OCI-LY7 (cell line): ENCODE measurements around the gene SPATS1. TPM values are rescaled to one million over a fixed set of nuclear protein-coding genes. Genes with fewer than 3 reads are reported as not detected.

Source experiments
- BruUV-seq: library from RNA; stranded (reverse); fragments of 400-500 nt; replicated peaks from 2 replicates; lab custom pipeline; 2021; lab: Mats Ljungman, UMichigan
- CTCF ChIA-PET: fragments of 300-600 bp; sonication (Branson Sonifier 250); formaldehyde crosslinking; loops from one replicate; lab custom pipeline; 2022; ENCODE audit warnings: antibody characterized with exemption; ENCODE audit not compliant: unreplicated experiment; lab: Charles Lee
- POLR2A ChIA-PET: fragments of 300-600 bp; sonication (Branson Sonifier 250); formaldehyde crosslinking; loops from one replicate; lab custom pipeline; 2022; ENCODE audit warnings: antibody characterized with exemption; lab: Charles Lee
- DNase-seq: peaks from one replicate; pipeline ENCODE4 v3.0.0-alpha.2; 2015; ENCODE audit warnings: low spot score
- H2AFZ ChIP-seq: fragments of 200-600 bp; sonication (generic), shearing (Covaris generic); 2 replicates; pipeline ENCODE4 v1.6.1; 2014; ENCODE audit warnings: mild to moderate bottlenecking, antibody characterized with exemption, low read length, moderate library complexity
- H3K27ac ChIP-seq: fragments of 200-600 bp; sonication (generic); 2 replicates; pipeline ENCODE4 v1.5.1; 2014; ENCODE audit warnings: mixed run types, low read depth, mild to moderate bottlenecking, moderate library complexity, low read length, inconsistent platforms; ENCODE audit not compliant: poor library complexity, severe bottlenecking
- H3K36me3 ChIP-seq: fragments of 200-600 bp; sonication (generic); 2 replicates; pipeline ENCODE4 v1.6.1; 2014; ENCODE audit warnings: mild to moderate bottlenecking, antibody characterized with exemption, low read length, moderate library complexity, mixed read lengths; ENCODE audit not compliant: insufficient read depth
- H3K4me1 ChIP-seq: fragments of 200-600 bp; sonication (generic); 2 replicates; pipeline ENCODE4 v1.5.1; 2014; ENCODE audit warnings: mild to moderate bottlenecking, low read length; ENCODE audit not compliant: insufficient read depth, poor library complexity, severe bottlenecking
- H3K4me2 ChIP-seq: fragments of 200-600 bp; sonication (generic); 2 replicates; pipeline ENCODE4 v1.6.1; 2014; ENCODE audit warnings: mild to moderate bottlenecking, low read length
- H3K4me3 ChIP-seq: fragments of 200-600 bp; sonication (generic); 2 replicates; pipeline ENCODE4 v1.5.1; 2014; ENCODE audit warnings: mild to moderate bottlenecking, low read depth, low read length; ENCODE audit not compliant: poor library complexity, severe bottlenecking
- H3K79me2 ChIP-seq: fragments of 200-600 bp; sonication (generic); 2 replicates; pipeline ENCODE4 v1.6.1; 2016; ENCODE audit warnings: low read depth, mild to moderate bottlenecking, low read length, moderate library complexity, mixed read lengths; ENCODE audit not compliant: insufficient read depth
- H3K9me2 ChIP-seq: fragments of 200-600 bp; sonication (generic); 2 replicates; pipeline ENCODE4 v1.6.1; 2016; ENCODE audit warnings: mild to moderate bottlenecking, low read length, mixed read lengths; ENCODE audit not compliant: insufficient read depth
- H3K9me3 ChIP-seq: fragments of 200-600 bp; sonication (generic); 2 replicates; pipeline ENCODE4 v1.6.1; 2014; ENCODE audit warnings: mild to moderate bottlenecking, mixed run types, low read length, mixed read lengths
- H4K20me1 ChIP-seq: fragments of 200-600 bp; sonication (generic); 2 replicates; pipeline ENCODE4 v1.6.1; 2014; ENCODE audit warnings: mild to moderate bottlenecking, antibody characterized with exemption, low read length, moderate library complexity, mixed read lengths; ENCODE audit not compliant: insufficient read depth
- CTCF ChIP-seq: fragments of 200-600 bp; sonication (generic); conservative IDR thresholded peaks from 2 replicates; pipeline ENCODE4 v1.5.1; 2014; ENCODE audit warnings: mild to moderate bottlenecking, antibody characterized with exemption, low read length, moderate library complexity, mixed read lengths
- EZH2phosphoT487 ChIP-seq: fragments of 200-600 bp; sonication (generic); IDR thresholded peaks from 2 replicates; pipeline ENCODE4 v1.6.1; 2018; ENCODE audit warnings: low read depth, borderline replicate concordance, mild to moderate bottlenecking, mixed run types, antibody characterized with exemption, low read length, moderate library complexity, mixed read lengths
- intact Hi-C: fragments of 100-400 bp; cut with micrococcal nuclease; formaldehyde crosslinking; loops from one replicate; pipeline ENCODE4 v1.10.0; 2022; ENCODE audit not compliant: unreplicated experiment
- total RNA-seq, 2 experiments: library from RNA; depleted of rRNA in 1 of 2; stranded (reverse); fragments of >200 nt in 1 of 2; shearing (Covaris generic) in 1 of 2; gene quantifications; 2 replicates each; pipeline ENCODE4 v1.2.3, GENCODE V29; 2014 to 2022

Gene SPATS1
- total RNA-seq, 2 experiments from 2014 or later, result not detected

- intact Hi-C loops, result no loop called here
- Histone ChIP-seq H3K79me2 (no peaks in the 10 kb centered on the region), H3K4me2 (no peak overlapping the region), H3K9me2 (no peaks in the 10 kb centered on the region), H3K4me3 (no peak overlapping the region), H3K9me3 (no peaks in the 10 kb centered on the region), H3K4me1 (no peaks in the 10 kb centered on the region), H2AFZ (no peak overlapping the region), H3K36me3 (no peaks in the 10 kb centered on the region), H3K27ac (no peak overlapping the region), H4K20me1 (no peaks in the 10 kb centered on the region)
- no TSS peak for BruUV-seq
- TF ChIP-seq EZH2phosphoT487 (no peak), CTCF (no peak)
- CTCF ChIA-PET, result no interaction called here
- POLR2A ChIA-PET, result interaction anchor here (0.7 kb wide), 1 partner anchor 42 kb away, joined by 5 read pairs; no protein-coding TSS in a partner anchor
- no peak for DNase-seq
Observed at GRCh38 chr6:44353336-44353735, 10.9 kb downstream of the SPATS1 start.

GRCh38 chr6:44355640-44356039 lies 13.2 kb downstream of the SPATS1 start:
- Histone ChIP-seq H3K4me3 (no peak overlapping the region), H2AFZ (no peak overlapping the region), H3K27ac (no peak overlapping the region), H4K20me1 (no peaks in the 10 kb centered on the region), H3K4me2 (no peak overlapping the region), H3K36me3 (no peaks in the 10 kb centered on the region), H3K9me3 (no peaks in the 10 kb centered on the region), H3K9me2 (no peaks in the 10 kb centered on the region), H3K79me2 (no peaks in the 10 kb centered on the region), H3K4me1 (no peaks in the 10 kb centered on the region)
- no peak for DNase-seq
- POLR2A ChIA-PET, result no interaction called here
- BruUV-seq, result no TSS peak
- TF ChIP-seq EZH2phosphoT487, result no peak
- TF ChIP-seq CTCF, result no peak
- CTCF ChIA-PET, result interaction anchor here (0.5 kb wide), 1 partner anchor 210 kb away, joined by 3 read pairs; no protein-coding TSS in a partner anchor
- intact Hi-C loops, result no loop called here

GRCh38 chr6:44356487-44356886 lies 14.0 kb downstream of the SPATS1 start:
- Histone ChIP-seq H3K4me3 (no peak overlapping the region), H3K36me3 (no peaks in the 10 kb centered on the region), H3K4me2 (no peak overlapping the region), H3K27ac (no peak overlapping the region), H3K79me2 (no peaks in the 10 kb centered on the region), H3K4me1 (no peaks in the 10 kb centered on the region), H4K20me1 (no peaks in the 10 kb centered on the region), H2AFZ (no peak overlapping the region), H3K9me2 (no peaks in the 10 kb centered on the region), H3K9me3 (no peaks in the 10 kb centered on the region)
- no TSS peak for BruUV-seq
- intact Hi-C loops, result no loop called here
- DNase-seq, result no peak
- POLR2A ChIA-PET, result no interaction called here
- CTCF ChIA-PET, result interaction anchor here (0.5 kb wide), 1 partner anchor 209 kb away, joined by 3 read pairs; no protein-coding TSS in a partner anchor
- TF ChIP-seq EZH2phosphoT487, result no peak
- TF ChIP-seq CTCF, result no peak
